ENCODE measurements around the gene CFD. TPM values are rescaled to one million over a fixed set of nuclear protein-coding genes. Genes with fewer than 3 reads are reported as not detected.
A peak's percentile ranks its signal among the peaks of the same experiment; 100 is the strongest.

CFD gene
- polyA plus RNA-seq, 1 experiment = 0.45 TPM

- Histone ChIP-seq H3K27ac (ENCODE audit: low read depth, low read length) (no peak overlapping the region), H3K27me3 (ENCODE audit: control insufficient read depth, insufficient read depth, low read length) (no peaks in the 10 kb centered on the region), H3K4me3 (ENCODE audit: low read depth, low read length) (no peak overlapping the region), H3K9me3 (ENCODE audit: control insufficient read depth, insufficient read depth, low read length) (peaks cover 11% of the 10 kb centered on the region; the same call in 1 of the 2 replicates)
- POLR2A ChIA-PET = interaction anchor here (0.6 to 0.7 kb wide), 2 partner anchors 32 to 159 kb away, joined by 4 to 9 read pairs; partner anchors contain the start of gene CNN2
- no peak for DNase-seq (ENCODE audit: low read depth, low spot score)
- CTCF ChIA-PET = no interaction called here
- TF ChIP-seq, protein P1, sequence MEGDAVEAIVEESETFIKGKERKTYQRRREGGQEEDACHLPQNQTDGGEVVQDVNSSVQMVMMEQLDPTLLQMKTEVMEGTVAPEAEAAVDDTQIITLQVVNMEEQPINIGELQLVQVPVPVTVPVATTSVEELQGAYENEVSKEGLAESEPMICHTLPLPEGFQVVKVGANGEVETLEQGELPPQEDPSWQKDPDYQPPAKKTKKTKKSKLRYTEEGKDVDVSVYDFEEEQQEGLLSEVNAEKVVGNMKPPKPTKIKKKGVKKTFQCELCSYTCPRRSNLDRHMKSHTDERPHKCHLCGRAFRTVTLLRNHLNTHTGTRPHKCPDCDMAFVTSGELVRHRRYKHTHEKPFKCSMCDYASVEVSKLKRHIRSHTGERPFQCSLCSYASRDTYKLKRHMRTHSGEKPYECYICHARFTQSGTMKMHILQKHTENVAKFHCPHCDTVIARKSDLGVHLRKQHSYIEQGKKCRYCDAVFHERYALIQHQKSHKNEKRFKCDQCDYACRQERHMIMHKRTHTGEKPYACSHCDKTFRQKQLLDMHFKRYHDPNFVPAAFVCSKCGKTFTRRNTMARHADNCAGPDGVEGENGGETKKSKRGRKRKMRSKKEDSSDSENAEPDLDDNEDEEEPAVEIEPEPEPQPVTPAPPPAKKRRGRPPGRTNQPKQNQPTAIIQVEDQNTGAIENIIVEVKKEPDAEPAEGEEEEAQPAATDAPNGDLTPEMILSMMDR (IDR thresholded peaks at IDR 0.05; ENCODE audit: low read depth, low read length) = no peak
Observed at GRCh38 chr19:867301-867793, 7.9 kb downstream of the CFD start.

GRCh38 chr19:867855-868457 lies 8.5 kb downstream of the CFD start:
- ChIA-PET POLR2A (interaction anchor here (0.6 kb wide), 1 partner anchor 158 kb away, joined by 9 read pairs; the partner anchor contains the start of gene CNN2), CTCF (no interaction called here)
- DNase-seq (ENCODE audit: low read depth, low spot score) = no peak
- Histone ChIP-seq H3K9me3 (ENCODE audit: control insufficient read depth, insufficient read depth, low read length) (peaks cover 7% of the 10 kb centered on the region; the same call in 1 of the 2 replicates), H3K27me3 (ENCODE audit: control insufficient read depth, insufficient read depth, low read length) (no peaks in the 10 kb centered on the region), H3K4me3 (ENCODE audit: low read depth, low read length) (no peak overlapping the region), H3K27ac (ENCODE audit: low read depth, low read length) (no peak overlapping the region)
- TF ChIP-seq, protein P1 (IDR thresholded peaks at IDR 0.05; ENCODE audit: low read depth, low read length) = no peak

GRCh38 chr19:868458-869244 lies 9.2 kb downstream of the CFD start:
- POLR2A ChIA-PET = no interaction called here
- Histone ChIP-seq H3K27ac (ENCODE audit: low read depth, low read length) (peak overlapping the region; percentile 94), H3K4me3 (ENCODE audit: low read depth, low read length) (no peak overlapping the region), H3K9me3 (ENCODE audit: control insufficient read depth, insufficient read depth, low read length) (peaks cover 5% of the 10 kb centered on the region; the same call in 1 of the 2 replicates), H3K27me3 (ENCODE audit: control insufficient read depth, insufficient read depth, low read length) (no peaks in the 10 kb centered on the region)
- CTCF ChIA-PET = no interaction called here
- TF ChIP-seq, protein P1 (IDR thresholded peaks at IDR 0.05; ENCODE audit: low read depth, low read length) = no peak
- DNase-seq (ENCODE audit: low read depth, low spot score) = no peak

DNA sequence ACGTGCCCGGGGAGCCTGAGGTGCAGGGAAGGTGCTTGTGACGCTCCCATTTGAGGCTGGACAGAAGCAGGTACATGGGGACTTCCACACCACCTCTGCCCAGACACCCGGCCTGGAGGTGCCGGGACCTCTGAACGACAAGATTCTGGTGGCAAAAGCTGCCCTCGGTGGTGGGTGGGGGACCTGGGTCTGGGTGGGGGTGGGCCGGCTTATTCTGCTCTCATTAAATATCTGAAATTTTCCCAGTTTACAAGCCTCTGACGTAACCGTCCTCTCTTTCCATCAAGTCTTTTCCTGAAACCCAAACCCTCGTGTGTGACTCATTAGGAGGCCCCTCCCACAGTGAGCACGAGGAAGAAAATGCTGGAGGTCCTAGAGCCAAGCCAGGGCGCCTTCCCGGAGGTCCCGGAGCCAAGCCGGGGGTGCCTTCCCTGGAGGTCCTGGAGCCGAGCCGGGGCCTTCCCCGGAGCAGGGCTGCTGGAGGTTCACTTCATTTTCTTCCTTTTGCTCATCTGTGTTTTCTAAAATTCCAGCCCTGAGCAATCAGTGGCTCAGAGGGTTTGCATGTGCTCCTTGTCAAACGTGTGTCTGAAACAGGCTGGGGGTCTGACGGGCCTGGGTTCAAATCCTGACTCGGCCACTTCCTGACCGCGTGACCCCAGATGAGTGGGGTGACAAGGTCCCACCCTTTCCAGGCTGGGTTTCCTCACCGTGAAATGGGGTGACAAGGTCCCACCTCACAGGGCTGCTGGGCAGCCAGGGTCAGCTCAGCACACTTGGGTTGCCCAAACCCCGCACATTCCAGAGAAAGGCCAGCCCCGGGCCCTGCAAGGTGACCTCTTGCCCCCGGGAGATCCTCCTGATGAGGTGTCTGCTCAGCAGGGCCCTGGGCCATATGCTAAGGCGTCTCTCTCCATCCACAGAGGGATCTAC lies 10.0 kb downstream of the CFD start:
- TF ChIP-seq, protein P1 (IDR thresholded peaks at IDR 0.05; ENCODE audit: low read depth, low read length) = no peak
- peaks cover 5% of the 10 kb centered on the region; the same call in 1 of the 2 replicates for H3K9me3 ChIP-seq (ENCODE audit: control insufficient read depth, insufficient read depth, low read length)
- H3K27me3 ChIP-seq (ENCODE audit: control insufficient read depth, insufficient read depth, low read length) = no peaks in the 10 kb centered on the region
- no peak overlapping the region for H3K4me3 ChIP-seq (ENCODE audit: low read depth, low read length)
- CTCF ChIA-PET = no interaction called here
- DNase-seq (ENCODE audit: low read depth, low spot score) = peak; percentile 90
- H3K27ac ChIP-seq (ENCODE audit: low read depth, low read length) = peak overlapping the region; percentile 94
- POLR2A ChIA-PET = no interaction called here

Data from AG04450 (cell line).